ENCODE results near the gene SLC49A3. TPM values are rescaled to one million over a fixed set of nuclear protein-coding genes. Genes with fewer than 3 reads are reported as not detected.
A peak's percentile ranks its signal among the peaks of the same experiment; 100 is the strongest.

The SLC49A3 gene
- total RNA-seq, 1 experiment from 2014 or later: 6.9 TPM

DNA sequence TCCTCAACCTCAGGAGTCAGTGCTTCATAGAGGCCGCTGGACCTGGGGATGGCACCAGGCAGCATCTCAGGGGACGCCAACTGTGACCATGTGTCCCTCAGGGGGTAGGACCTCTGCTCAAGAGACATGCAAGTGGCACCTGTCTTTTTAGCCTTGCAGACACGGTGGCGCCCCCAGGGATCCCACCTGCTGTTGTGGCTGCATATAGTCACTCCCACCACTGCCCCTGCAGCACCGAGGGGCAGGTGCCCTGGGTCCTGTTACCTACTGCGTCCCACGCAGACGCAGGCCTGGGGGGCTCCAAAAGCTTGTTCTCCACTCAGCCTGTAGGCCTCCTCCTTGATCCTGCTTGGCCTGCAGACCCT is 12.1 kb downstream of the SLC49A3 start:
- H3K23me2 ChIP-seq (ENCODE audit: insufficient read length, low read depth, low read length, poor library complexity, severe bottlenecking): peaks cover 20% of the 10 kb centered on the region
- H2BK15ac ChIP-seq (ENCODE audit: low read depth, low read length): no peak overlapping the region
- WGBS (ENCODE audit: extremely low coverage, insufficient read length, low lambda C conversion rate): no CpG with 5 or more reads among the region's 8 CpGs
- no peak for DNase-seq
- no peak overlapping the region for H3K23ac ChIP-seq (ENCODE audit: insufficient read length, low read depth, low read length)
- H3K27ac Mint-ChIP-seq: no peak overlapping the region
- peaks cover 4% of the 10 kb centered on the region for H4K20me1 ChIP-seq (ENCODE audit: control insufficient read depth, insufficient read depth, insufficient read length)
- H3K9ac ChIP-seq (ENCODE audit: extremely low read depth, insufficient read length, low read length): no peak overlapping the region
- peaks cover 6 to 18% of the 10 kb centered on the region in 2 experiments for H3K4me1 Mint-ChIP-seq
- H3K4ac ChIP-seq (ENCODE audit: low read depth, low read length): no peak overlapping the region
- no peaks in the 10 kb centered on the region; a peak in 1 of 5 replicates for H3K9me3 Mint-ChIP-seq
- H3K36me3 Mint-ChIP-seq (ENCODE audit: insufficient read depth in 1 of 3, low read depth in 3 of 3): peaks cover 13 to 17% (median 17%) of the 10 kb centered on the region in 3 experiments
- TF ChIP-seq, protein P1, sequence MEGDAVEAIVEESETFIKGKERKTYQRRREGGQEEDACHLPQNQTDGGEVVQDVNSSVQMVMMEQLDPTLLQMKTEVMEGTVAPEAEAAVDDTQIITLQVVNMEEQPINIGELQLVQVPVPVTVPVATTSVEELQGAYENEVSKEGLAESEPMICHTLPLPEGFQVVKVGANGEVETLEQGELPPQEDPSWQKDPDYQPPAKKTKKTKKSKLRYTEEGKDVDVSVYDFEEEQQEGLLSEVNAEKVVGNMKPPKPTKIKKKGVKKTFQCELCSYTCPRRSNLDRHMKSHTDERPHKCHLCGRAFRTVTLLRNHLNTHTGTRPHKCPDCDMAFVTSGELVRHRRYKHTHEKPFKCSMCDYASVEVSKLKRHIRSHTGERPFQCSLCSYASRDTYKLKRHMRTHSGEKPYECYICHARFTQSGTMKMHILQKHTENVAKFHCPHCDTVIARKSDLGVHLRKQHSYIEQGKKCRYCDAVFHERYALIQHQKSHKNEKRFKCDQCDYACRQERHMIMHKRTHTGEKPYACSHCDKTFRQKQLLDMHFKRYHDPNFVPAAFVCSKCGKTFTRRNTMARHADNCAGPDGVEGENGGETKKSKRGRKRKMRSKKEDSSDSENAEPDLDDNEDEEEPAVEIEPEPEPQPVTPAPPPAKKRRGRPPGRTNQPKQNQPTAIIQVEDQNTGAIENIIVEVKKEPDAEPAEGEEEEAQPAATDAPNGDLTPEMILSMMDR (conservative IDR thresholded peaks at IDR 0.05): no peak
- H2BK5ac ChIP-seq (ENCODE audit: insufficient read length, low read length): no peak overlapping the region
- 0 out of 2 replicates have a peak, but pooled peaks cover 3% of the 10 kb centered on the region for H3K4me1 ChIP-seq (ENCODE audit: insufficient read depth, low read length)
- no peak overlapping the region for H4K8ac ChIP-seq (replicated peaks; ENCODE audit: insufficient read length, low read depth, low read length)
- no peak overlapping the region for H3T11ph ChIP-seq (ENCODE audit: low read length)
- no peak overlapping the region for H3K27ac ChIP-seq (ENCODE audit: insufficient read length, low read depth, low read length)
- peaks cover 11% of the 10 kb centered on the region for H3K27me3 Mint-ChIP-seq (ENCODE audit: low read depth)
- H2BK20ac ChIP-seq (ENCODE audit: low read depth, low read length, poor library complexity, severe bottlenecking): no peak overlapping the region
- no peak overlapping the region for H4K91ac ChIP-seq (ENCODE audit: insufficient read length, low read depth, low read length)
- no peak overlapping the region for H2AK5ac ChIP-seq (ENCODE audit: insufficient read length, low read length)
- peak overlapping the region in 1 of 2 experiments; percentile 23; a peak in 1 of 5 replicates for H3K4me3 Mint-ChIP-seq
- H2AFZ ChIP-seq (ENCODE audit: low read length): no peak overlapping the region
- H2BK120ac ChIP-seq (ENCODE audit: low read depth, low read length, poor library complexity, severe bottlenecking): no peak overlapping the region
- H3K79me1 ChIP-seq (ENCODE audit: insufficient read depth, low read depth, low read length, poor library complexity, severe bottlenecking): peaks cover 3% of the 10 kb centered on the region
- no peak overlapping the region for H3K18ac ChIP-seq (ENCODE audit: insufficient read length, low read depth, low read length)
- peaks cover 5% of the 10 kb centered on the region; the same call in 1 of the 2 replicates for H3K79me2 ChIP-seq (ENCODE audit: insufficient read depth, low read length)
- no peak overlapping the region for H3K56ac ChIP-seq (ENCODE audit: insufficient read length, low read depth, low read length)
- no peaks in the 10 kb centered on the region for H3K9me3 ChIP-seq (ENCODE audit: control insufficient read depth, low read depth, low read length)
- H4K5ac ChIP-seq (ENCODE audit: insufficient read length, low read depth, low read length): no peak overlapping the region
- no peak overlapping the region for H3K14ac ChIP-seq (ENCODE audit: insufficient read depth, low read length)
- no peaks in the 10 kb centered on the region for H3K27me3 ChIP-seq (ENCODE audit: insufficient read depth, low read length)
- no peak overlapping the region for H2BK12ac ChIP-seq (ENCODE audit: insufficient read length, low read depth, low read length)
- H3K4me2 ChIP-seq (ENCODE audit: insufficient read depth, insufficient read length, low read length): no peak overlapping the region
